OCI-LY1 (cell line): ENCODE results near the gene LTBP1.

ENCODE experiments used
- H2AFZ ChIP-seq: fragments of 200-600 bp; sonication (generic), shearing (Covaris generic); 2 replicates; pipeline ENCODE4 v1.6.0; 2014; ENCODE audit warnings: antibody characterized with exemption, mild to moderate bottlenecking, low read length
- H3F3A ChIP-seq: fragments of 200-600 bp; sonication (generic), shearing (Covaris generic); 2 replicates; pipeline ENCODE4 v1.6.0; 2014; ENCODE audit warnings: mild to moderate bottlenecking, antibody characterized with exemption, low read length, moderate library complexity; ENCODE audit not compliant: insufficient read depth
- H3K27ac ChIP-seq: fragments of 200-600 bp; sonication (generic); 2 replicates; pipeline ENCODE4 v1.5.1; 2014; ENCODE audit warnings: low read length, mixed run types, mild to moderate bottlenecking, low read depth; ENCODE audit not compliant: poor library complexity, severe bottlenecking
- H3K27me3 ChIP-seq: fragments of 200-600 bp; sonication (generic); 2 replicates; pipeline ENCODE4 v1.6.0; 2014; ENCODE audit warnings: antibody characterized with exemption, mild to moderate bottlenecking, low read length, moderate library complexity; ENCODE audit not compliant: insufficient read depth
- H3K36me3 ChIP-seq: fragments of 200-600 bp; sonication (generic); 2 replicates; pipeline ENCODE4 v1.6.1; 2014; ENCODE audit warnings: mild to moderate bottlenecking, antibody characterized with exemption, low read length, moderate library complexity, mixed read lengths; ENCODE audit not compliant: insufficient read depth
- H3K4me1 ChIP-seq: fragments of 200-600 bp; sonication (generic); 2 replicates; pipeline ENCODE4 v1.5.1; 2014; ENCODE audit warnings: mild to moderate bottlenecking, low read length, moderate library complexity; ENCODE audit not compliant: insufficient read depth, severe bottlenecking
- H3K4me2 ChIP-seq: fragments of 200-600 bp; sonication (generic), shearing (Covaris generic); 2 replicates; pipeline ENCODE4 v1.6.1; 2014; ENCODE audit warnings: low read length
- H3K4me3 ChIP-seq: fragments of 200-600 bp; sonication (generic); 2 replicates; pipeline ENCODE4 v1.5.1; 2014; ENCODE audit warnings: low read length, low read depth, mild to moderate bottlenecking, mixed read lengths; ENCODE audit not compliant: poor library complexity, severe bottlenecking
- H3K79me2 ChIP-seq: fragments of 200-600 bp; shearing (Covaris generic); 2 replicates; pipeline ENCODE4 v1.6.1; 2016; ENCODE audit warnings: mixed run types, low read length, mixed read lengths; ENCODE audit not compliant: insufficient read depth
- H3K9ac ChIP-seq: fragments of 200-600 bp; sonication (generic), shearing (Covaris generic); 2 replicates; pipeline ENCODE4 v1.6.1; 2014; ENCODE audit warnings: mild to moderate bottlenecking, low read length, mixed read lengths
- H3K9me2 ChIP-seq: fragments of 200-600 bp; sonication (generic), shearing (Covaris generic); 2 replicates; pipeline ENCODE4 v1.6.1; 2014; ENCODE audit warnings: low read depth, mild to moderate bottlenecking, low read length, mixed read lengths
- H3K9me3 ChIP-seq: fragments of 200-600 bp; shearing (Covaris generic); 2 replicates; pipeline ENCODE4 v1.6.1; 2014; ENCODE audit warnings: low read length, mixed read lengths
- H4K20me1 ChIP-seq: fragments of 200-600 bp; sonication (generic), shearing (Covaris generic); 2 replicates; pipeline ENCODE4 v1.6.0; 2016; ENCODE audit warnings: mild to moderate bottlenecking, low read length; ENCODE audit not compliant: insufficient read depth
- CTCF ChIP-seq: fragments of 200-600 bp; sonication (generic), shearing (Covaris generic); IDR thresholded peaks from 2 replicates; pipeline ENCODE4 v1.5.1; 2017; ENCODE audit warnings: mild to moderate bottlenecking, antibody characterized with exemption, low read length, moderate library complexity, mixed read lengths
- EZH2 ChIP-seq: fragments of 200-600 bp; sonication (generic), shearing (Covaris generic); IDR thresholded peaks from 2 replicates; pipeline ENCODE4 v1.8.0; 2017; ENCODE audit warnings: borderline replicate concordance, mixed run types, mild to moderate bottlenecking, antibody characterized with exemption, low read length, moderate library complexity, mixed read lengths

The LTBP1 gene

GRCh38 chr2:33220533-33220932, 273.8 kb downstream of the LTBP1 start:
- Histone ChIP-seq H3K9me3 (no peaks in the 10 kb centered on the region), H3K9ac (no peak overlapping the region), H3K9me2 (no peaks in the 10 kb centered on the region), H4K20me1 (no peaks in the 10 kb centered on the region), H3K4me2 (no peak overlapping the region), H3K36me3 (peaks cover 98% of the 10 kb centered on the region), H3F3A (no peaks in the 10 kb centered on the region), H3K79me2 (no peaks in the 10 kb centered on the region), H3K4me3 (no peak overlapping the region), H3K27ac (no peak overlapping the region), H2AFZ (no peak overlapping the region), H3K4me1 (peaks cover under 1% of the 10 kb centered on the region), H3K27me3 (no peaks in the 10 kb centered on the region)
- TF ChIP-seq CTCF (no peak), EZH2 (no peak)

DNA sequence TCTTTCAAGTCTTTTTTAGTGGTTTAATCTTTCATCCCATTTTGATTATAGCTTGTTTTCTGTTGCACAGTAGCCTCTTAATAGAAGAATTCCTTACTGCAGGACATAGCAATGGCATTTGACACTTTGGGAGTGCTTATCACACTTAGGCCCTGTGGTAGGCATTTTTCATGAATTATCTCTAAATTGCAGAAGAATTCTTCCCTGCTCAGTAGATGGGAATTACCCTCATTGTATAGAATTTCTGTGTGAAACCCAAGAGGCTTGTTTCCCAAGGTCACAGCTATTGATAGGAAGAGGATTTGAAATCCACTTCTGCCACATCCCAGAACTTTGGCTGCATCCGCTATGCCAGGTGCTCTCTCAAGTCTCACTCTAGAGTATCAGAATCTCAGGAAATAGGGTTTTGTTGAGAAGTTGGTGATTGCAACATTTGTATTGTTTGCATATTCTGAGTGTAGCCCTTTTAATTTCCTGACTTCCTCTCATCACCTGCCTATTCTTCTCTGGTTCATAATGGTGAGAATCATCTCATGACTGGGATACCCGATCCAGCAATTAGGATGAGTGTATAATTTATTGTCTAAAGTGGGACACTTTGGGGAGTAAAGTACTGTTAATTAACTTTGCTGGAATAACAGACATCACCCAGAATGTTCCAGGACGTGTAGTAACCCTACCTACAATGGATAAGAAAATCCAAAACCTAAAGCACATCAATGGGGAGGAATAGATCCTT, 274.5 kb downstream of the LTBP1 start:
- no peaks in the 10 kb centered on the region for H3K9me2 ChIP-seq
- no peaks in the 10 kb centered on the region for H3F3A ChIP-seq
- no peaks in the 10 kb centered on the region for H3K9me3 ChIP-seq
- H2AFZ ChIP-seq: no peak overlapping the region
- H3K9ac ChIP-seq: no peak overlapping the region
- H4K20me1 ChIP-seq: no peaks in the 10 kb centered on the region
- no peak overlapping the region for H3K4me3 ChIP-seq
- no peaks in the 10 kb centered on the region for H3K79me2 ChIP-seq
- H3K36me3 ChIP-seq: peaks cover 100% of the 10 kb centered on the region
- no peak overlapping the region for H3K4me2 ChIP-seq
- no peak overlapping the region for H3K27ac ChIP-seq
- H3K4me1 ChIP-seq: no peaks in the 10 kb centered on the region
- H3K27me3 ChIP-seq: no peaks in the 10 kb centered on the region
- no peak for TF ChIP-seq CTCF
- no peak for TF ChIP-seq EZH2

GRCh38 chr2:33222309-33222708, 275.6 kb downstream of the LTBP1 start:
- Histone ChIP-seq H3K27ac (no peak overlapping the region), H3K4me1 (no peaks in the 10 kb centered on the region), H3K4me2 (no peak overlapping the region), H4K20me1 (no peaks in the 10 kb centered on the region), H2AFZ (no peak overlapping the region), H3K4me3 (no peak overlapping the region), H3K9me2 (no peaks in the 10 kb centered on the region), H3K79me2 (no peaks in the 10 kb centered on the region), H3K9ac (no peak overlapping the region), H3K27me3 (no peaks in the 10 kb centered on the region), H3F3A (no peaks in the 10 kb centered on the region), H3K9me3 (no peaks in the 10 kb centered on the region), H3K36me3 (peaks cover 97% of the 10 kb centered on the region)
- TF ChIP-seq EZH2: no peak
- TF ChIP-seq CTCF: no peak
